Mesodermal cell (in vitro differentiated cells): ENCODE results near the gene GBF1.

Experiments used
- H3K27ac ChIP-seq: 2 replicates; pipeline ENCODE4 v1.7.0; 2013; ENCODE audit warnings: mild to moderate bottlenecking, low read depth, low read length, moderate library complexity; ENCODE audit not compliant: severe bottlenecking
- H3K36me3 ChIP-seq: 2 replicates; pipeline ENCODE4 v1.7.1; 2013; ENCODE audit warnings: mild to moderate bottlenecking, low read length, moderate library complexity; ENCODE audit not compliant: control insufficient read depth, insufficient read depth
- H3K4me1 ChIP-seq: one replicate; pipeline ENCODE4 v1.7.1; 2013; ENCODE audit warnings: mild to moderate bottlenecking, low read length; ENCODE audit not compliant: insufficient read depth, control insufficient read depth, poor library complexity, severe bottlenecking
- H3K4me3 ChIP-seq: 2 replicates; pipeline ENCODE4 v1.7.0; 2013; ENCODE audit warnings: low read length, control low read depth, mild to moderate bottlenecking; ENCODE audit not compliant: insufficient read depth, poor library complexity, severe bottlenecking; ENCODE audit errors: extremely low read depth
- H3K9me3 ChIP-seq: 2 replicates; pipeline ENCODE4 v1.7.1; 2013; ENCODE audit warnings: mild to moderate bottlenecking, low read length, moderate library complexity; ENCODE audit not compliant: control insufficient read depth
- WGBS, 2 experiments: methylation state at CpG; one replicate each; pipeline ENCODE4 v1.1.5; 2013; ENCODE audit warnings: missing lambda C conversion rate in 2 of 2; ENCODE audit not compliant: insufficient coverage in 2 of 2; 5-methylcytosine and 5-hydroxymethylcytosine counted together

Gene GBF1

GRCh38 chr10:102418622-102419268, 173.4 kb downstream of the GBF1 start, which contains the start of gene PSD:
PSD (minus strand) TSS chr10:102418785; CDS start chr10:102417038, 1,747 bp downstream.
- Histone ChIP-seq H3K4me1 (peaks cover 6% of the 10 kb centered on the region), H3K4me3 (peak within 1 kb of the TSS; percentile 78), H3K36me3 (peaks cover 9% of the 10 kb centered on the region), H3K9me3 (no peaks in the 10 kb centered on the region), H3K27ac (no peak within 1 kb of the TSS)
- 1 to 4% methylated on average over 20 to 21 of the region's 45 CpGs for WGBS, 2 experiments

GRCh38 chr10:102419269-102420180, 174.2 kb downstream of the GBF1 start:
- Histone ChIP-seq H3K36me3 (peaks cover 16% of the 10 kb centered on the region), H3K4me1 (peaks cover 6% of the 10 kb centered on the region), H3K4me3 (peak overlapping the region; percentile 78), H3K27ac (peak overlapping the region; percentile 81), H3K9me3 (no peaks in the 10 kb centered on the region)
- 1% methylated on average over 25 to 40 of the region's 54 CpGs for WGBS, 2 experiments

- Histone ChIP-seq H3K4me1 (peaks cover 6% of the 10 kb centered on the region), H3K36me3 (peaks cover 16% of the 10 kb centered on the region), H3K9me3 (no peaks in the 10 kb centered on the region), H3K4me3 (peak overlapping the region; percentile 78), H3K27ac (peak overlapping the region; percentile 81)
- WGBS, 2 experiments, result 0% methylated on average over 3 to 7 of the region's 21 CpGs
These were observed 174.9 kb downstream of the GBF1 start for GRCh38 chr10:102420181-102420713.

- 0 to 1% methylated on average over 60 to 65 of the region's 66 CpGs for WGBS, 2 experiments
- Histone ChIP-seq H3K27ac (peak within 1 kb of the TSS; percentile 81), H3K9me3 (no peaks in the 10 kb centered on the region), H3K4me1 (peaks cover 6% of the 10 kb centered on the region), H3K4me3 (peak within 1 kb of the TSS; percentile 78), H3K36me3 (peaks cover 16% of the 10 kb centered on the region)
These were observed 175.6 kb downstream of the GBF1 start, which contains the start of gene FBXL15 for GRCh38 chr10:102420714-102421506. FBXL15 (plus strand) TSS chr10:102420836; CDS start chr10:102421130, 294 bp downstream.

- Histone ChIP-seq H3K9me3 (no peaks in the 10 kb centered on the region), H3K27ac (no peak overlapping the region), H3K4me3 (peak overlapping the region; percentile 78), H3K36me3 (peaks cover 16% of the 10 kb centered on the region), H3K4me1 (peaks cover 6% of the 10 kb centered on the region)
- WGBS, 2 experiments, result 2 to 3% methylated on average over 12 to 13 of the region's 14 CpGs
These were observed 176.1 kb downstream of the GBF1 start for GRCh38 chr10:102421507-102421756.

- Histone ChIP-seq H3K4me1 (peaks cover 6% of the 10 kb centered on the region), H3K36me3 (peaks cover 16% of the 10 kb centered on the region), H3K27ac (no peak overlapping the region), H3K9me3 (no peaks in the 10 kb centered on the region), H3K4me3 (peak overlapping the region; percentile 78)
- WGBS, 2 experiments, result 6 to 7% methylated on average over 53 to 56 of the region's 62 CpGs
These were observed 176.6 kb downstream of the GBF1 start for GRCh38 chr10:102421757-102422512.

GRCh38 chr10:102422545-102423129, 177.3 kb downstream of the GBF1 start:
- H3K36me3 ChIP-seq, result peaks cover 16% of the 10 kb centered on the region
- H3K27ac ChIP-seq, result no peak overlapping the region
- WGBS, 2 experiments, result 23 to 25% methylated on average over 23 to 28 of the region's 28 CpGs

GRCh38 chr10:102423372-102423968, 178.1 kb downstream of the GBF1 start:
- Histone ChIP-seq H3K4me3 (no peak overlapping the region), H3K9me3 (no peaks in the 10 kb centered on the region), H3K4me1 (peaks cover 6% of the 10 kb centered on the region), H3K27ac (no peak overlapping the region), H3K36me3 (peaks cover 16% of the 10 kb centered on the region)
- WGBS, 2 experiments, result 88 to 97% methylated on average over 11 to 12 of the region's 13 CpGs

More at GRCh38 chr10:102422545-102423129, 177.3 kb downstream of the GBF1 start:
- Histone ChIP-seq H3K4me1 (peaks cover 6% of the 10 kb centered on the region), H3K4me3 (peak overlapping the region; percentile 78), H3K9me3 (no peaks in the 10 kb centered on the region)

GRCh38 chr10:102424145-102424544, 178.8 kb downstream of the GBF1 start:
- WGBS, 2 experiments, result 96 to 100% methylated on average over 3 to 5 of the region's 9 CpGs
- H3K27ac ChIP-seq, result no peak overlapping the region

More at GRCh38 chr10:102424145-102424544, 178.8 kb downstream of the GBF1 start:
- Histone ChIP-seq H3K4me1 (peaks cover 3% of the 10 kb centered on the region), H3K4me3 (no peak overlapping the region), H3K36me3 (peaks cover 16% of the 10 kb centered on the region), H3K9me3 (no peaks in the 10 kb centered on the region)
